Measurements from ENCODE around the gene ZC3H12D.
A peak's percentile ranks its signal among the peaks of the same experiment; 100 is the strongest.

Gene ZC3H12D

GRCh38 chr6:149457316-149457884, 27.4 kb downstream of the ZC3H12D start:
- DNase-seq, result no peak

GRCh38 chr6:149456311-149457021, 28.3 kb downstream of the ZC3H12D start:
- DNase-seq, result peak; percentile 28

- peak; percentile 44 for DNase-seq
These were observed 29.6 kb downstream of the ZC3H12D start for GRCh38 chr6:149455031-149455732.

- peak; percentile 88 for DNase-seq
These were observed 30.4 kb downstream of the ZC3H12D start for GRCh38 chr6:149454346-149454848.

- DNase-seq, result peak; percentile 42
These were observed 31.0 kb downstream of the ZC3H12D start for GRCh38 chr6:149453597-149454345.

GRCh38 chr6:149452037-149452939, 32.5 kb downstream of the ZC3H12D start:
- DNase-seq, result peak; percentile 20

- DNase-seq, result peak; percentile 40
These were observed 33.3 kb downstream of the ZC3H12D start for GRCh38 chr6:149451376-149452036.

- peak; percentile 62 for DNase-seq
These were observed 34.0 kb downstream of the ZC3H12D start for GRCh38 chr6:149450679-149451375.

GRCh38 chr6:149449831-149450678, 34.8 kb downstream of the ZC3H12D start:
- DNase-seq, result peak; percentile 33

- peak; percentile 32 for DNase-seq
These were observed 35.9 kb downstream of the ZC3H12D start for GRCh38 chr6:149448821-149449453.

GRCh38 chr6:149446791-149447376, 37.9 kb downstream of the ZC3H12D start:
- DNase-seq, result peak; percentile 37

GRCh38 chr6:149445573-149445972, 39.2 kb downstream of the ZC3H12D start:
- no peak for DNase-seq

GRCh38 chr6:149445095-149445466, 39.7 kb downstream of the ZC3H12D start:
- DNase-seq, result peak; percentile 25

- peak; percentile 24 for DNase-seq
These were observed 40.3 kb downstream of the ZC3H12D start for GRCh38 chr6:149444360-149445094.

- DNase-seq, result no peak
These were observed 41.2 kb downstream of the ZC3H12D start for GRCh38 chr6:149443411-149444181.

- DNase-seq, result no peak
These were observed 43.1 kb downstream of the ZC3H12D start for GRCh38 chr6:149441740-149442139.

Data from right forelimb (tissue), 1 donor.